CD4-positive, alpha-beta memory T cell (primary cell): ENCODE results near the gene MET. TPM values are rescaled to one million over a fixed set of nuclear protein-coding genes. Genes with fewer than 3 reads are reported as not detected.

Experiments used
- CTCF ChIA-PET: fragments of 350-600 bp; sonication (Branson Sonifier 250); formaldehyde crosslinking; loops from one replicate; lab custom pipeline; 2021; ENCODE audit warnings: inconsistent platforms; ENCODE audit not compliant: partially characterized antibody; lab: Charles Lee
- POLR2A ChIA-PET: fragments of 350-600 bp; sonication (Branson Sonifier 250); formaldehyde crosslinking; loops from one replicate; lab custom pipeline; 2021; ENCODE audit not compliant: partially characterized antibody; lab: Charles Lee
- DNase-seq, 5 donors: peaks; one replicate each; pipeline versions ENCODE4 v3.0.0 to v3.0.0-alpha.2; 2020 to 2022; ENCODE audit warnings: mixed read lengths in 1 of 5
- H3K27ac ChIP-seq: one replicate; pipeline ENCODE4 v1.7.0; 2013; ENCODE audit warnings: low read depth, low read length
- H3K27me3 ChIP-seq: 2 replicates; pipeline ENCODE4 v1.7.0; 2013; ENCODE audit warnings: mild to moderate bottlenecking, low read length, moderate library complexity; ENCODE audit not compliant: insufficient read depth
- H3K36me3 ChIP-seq: 2 replicates; pipeline ENCODE4 v1.7.0; 2013; ENCODE audit warnings: mild to moderate bottlenecking, low read length, moderate library complexity; ENCODE audit not compliant: insufficient read depth
- H3K4me1 ChIP-seq: 2 replicates; pipeline ENCODE4 v1.7.0; 2013; ENCODE audit warnings: mild to moderate bottlenecking, low read length, moderate library complexity; ENCODE audit not compliant: insufficient read depth
- H3K4me3 ChIP-seq, 2 donors: one replicate each; pipeline ENCODE4 v1.7.0; 2013; ENCODE audit warnings: low read length in 2 of 2, mild to moderate bottlenecking in 1 of 2
- H3K9me3 ChIP-seq, 2 donors: one replicate each; pipeline ENCODE4 v1.7.0; 2013; ENCODE audit warnings: low read length in 2 of 2, control low read depth in 1 of 2; ENCODE audit not compliant: control insufficient read depth in 1 of 2
- H3K27ac Mint-ChIP-seq, 7 donors: one replicate each; pipeline ENCODE4 v1.8.0; 2020 to 2021; ENCODE audit warnings: mixed read lengths in 7 of 7, mild to moderate bottlenecking in 6 of 7, inconsistent platforms in 3 of 7, moderate library complexity in 3 of 7
- H3K27me3 Mint-ChIP-seq, 2 donors: one replicate each; pipeline ENCODE4 v1.8.0; 2020 to 2021; ENCODE audit warnings: mixed read lengths in 2 of 2
- H3K36me3 Mint-ChIP-seq, 2 donors: one replicate each; pipeline ENCODE4 v1.8.0; 2020 to 2021; ENCODE audit warnings: mixed read lengths in 2 of 2, inconsistent platforms in 1 of 2, mild to moderate bottlenecking in 1 of 2
- H3K4me1 Mint-ChIP-seq, 4 donors: one replicate each; pipeline ENCODE4 v1.8.0; 2020 to 2021; ENCODE audit warnings: mixed read lengths in 4 of 4, mild to moderate bottlenecking in 1 of 4
- H3K4me3 Mint-ChIP-seq, 8 donors: one replicate each; pipeline ENCODE4 v1.8.0; 2020 to 2021; ENCODE audit warnings: mixed read lengths in 8 of 8, mild to moderate bottlenecking in 7 of 8, moderate library complexity in 6 of 8, inconsistent platforms in 3 of 8
- H3K9me3 Mint-ChIP-seq, 8 donors: one replicate each; pipeline ENCODE4 v1.8.0; 2020 to 2021; ENCODE audit warnings: mixed read lengths in 8 of 8, mild to moderate bottlenecking in 5 of 8, inconsistent platforms in 3 of 8, moderate library complexity in 1 of 8
- intact Hi-C: fragments of 100-400 bp; cut with micrococcal nuclease; formaldehyde crosslinking; loops from one replicate; pipeline ENCODE4 v1.15.1; 2023
- polyA plus RNA-seq, 2 donors: library from polyadenylated mRNA; unstranded; fragments of 300-500 nt; fragmentation: Illumina TruSeq; gene quantifications; one replicate each; pipeline ENCODE4 v1.2.3, GENCODE V29; 2021
- total RNA-seq, 2 experiments: library from RNA; stranded (reverse); gene quantifications; one replicate each; pipeline ENCODE4 v1.2.3, GENCODE V29; 2021

The MET gene
- total and polyA plus RNA-seq, 4 experiments from 2014 or later: 0.23 to 0.47 TPM; not detected in 2

GRCh38 chr7:116802746-116803152 is 130.8 kb downstream of the MET start:
- no peak overlapping the region for H3K4me3 ChIP-seq
- no peaks in the 10 kb centered on the region for H3K36me3 ChIP-seq
- no peak overlapping the region for H3K27ac ChIP-seq
- no peaks in the 10 kb centered on the region for H3K4me1 ChIP-seq
- CTCF ChIA-PET: no interaction called here
- H3K27me3 ChIP-seq: no peaks in the 10 kb centered on the region
- H3K27me3 Mint-ChIP-seq: peaks cover 6 to 9% of the 10 kb centered on the region in 2 donors
- POLR2A ChIA-PET: no interaction called here
- intact Hi-C loops: no loop called here
- no peaks in the 10 kb centered on the region for H3K9me3 Mint-ChIP-seq
- H3K9me3 ChIP-seq: no peaks in the 10 kb centered on the region
- peak in 4 of 5 donors; percentile 4 to 18 (median 6) for DNase-seq
- no peak overlapping the region for H3K4me3 Mint-ChIP-seq
- H3K27ac Mint-ChIP-seq: no peak overlapping the region
- no peaks in the 10 kb centered on the region for H3K36me3 Mint-ChIP-seq
- peaks cover 0 to 2% (median 0%) of the 10 kb centered on the region in 4 donors for H3K4me1 Mint-ChIP-seq

GRCh38 chr7:116804471-116804870 is 132.5 kb downstream of the MET start:
- DNase-seq: no peak
- H3K9me3 ChIP-seq: no peaks in the 10 kb centered on the region
- Mint-ChIP-seq H3K4me1 (peaks cover 0 to 2% (median 0%) of the 10 kb centered on the region in 4 donors), H3K4me3 (no peak overlapping the region), H3K27me3 (peaks cover 4 to 8% of the 10 kb centered on the region in 2 donors), H3K9me3 (no peaks in the 10 kb centered on the region), H3K36me3 (no peaks in the 10 kb centered on the region), H3K27ac (no peak overlapping the region)
- ChIA-PET CTCF (no interaction called here), POLR2A (no interaction called here)
- no peak overlapping the region for H3K4me3 ChIP-seq
- no peak overlapping the region for H3K27ac ChIP-seq
- intact Hi-C loops: no loop called here
- H3K36me3 ChIP-seq: no peaks in the 10 kb centered on the region
- no peaks in the 10 kb centered on the region for H3K27me3 ChIP-seq
- H3K4me1 ChIP-seq: no peaks in the 10 kb centered on the region

GRCh38 chr7:116805100-116805544 is 133.1 kb downstream of the MET start:
- Mint-ChIP-seq H3K4me3 (no peak overlapping the region), H3K27me3 (peaks cover 4 to 7% of the 10 kb centered on the region in 2 donors), H3K36me3 (no peaks in the 10 kb centered on the region), H3K27ac (no peak overlapping the region), H3K9me3 (no peaks in the 10 kb centered on the region), H3K4me1 (peaks cover 0 to 2% (median 0%) of the 10 kb centered on the region in 4 donors)
- CTCF ChIA-PET: no interaction called here
- Histone ChIP-seq H3K4me3 (no peak overlapping the region), H3K4me1 (no peaks in the 10 kb centered on the region), H3K9me3 (no peaks in the 10 kb centered on the region), H3K36me3 (no peaks in the 10 kb centered on the region), H3K27me3 (no peaks in the 10 kb centered on the region), H3K27ac (no peak overlapping the region)
- DNase-seq: no peak
- intact Hi-C loops: no loop called here
- POLR2A ChIA-PET: no interaction called here

GRCh38 chr7:116806046-116806944 is 134.3 kb downstream of the MET start:
- Mint-ChIP-seq H3K27ac (no peak overlapping the region), H3K36me3 (no peaks in the 10 kb centered on the region), H3K4me3 (no peak overlapping the region), H3K9me3 (no peaks in the 10 kb centered on the region), H3K27me3 (peaks cover 4% of the 10 kb centered on the region in 2 donors), H3K4me1 (peaks cover 0 to 2% (median 0%) of the 10 kb centered on the region in 4 donors)
- intact Hi-C loops: no loop called here
- H3K4me1 ChIP-seq: no peaks in the 10 kb centered on the region
- no peaks in the 10 kb centered on the region for H3K9me3 ChIP-seq
- H3K4me3 ChIP-seq: no peak overlapping the region
- POLR2A ChIA-PET: no interaction called here
- H3K27ac ChIP-seq: no peak overlapping the region
- CTCF ChIA-PET: no interaction called here
- H3K27me3 ChIP-seq: no peaks in the 10 kb centered on the region
- DNase-seq: no peak
- H3K36me3 ChIP-seq: no peaks in the 10 kb centered on the region

GRCh38 chr7:116807011-116807560 is 135.1 kb downstream of the MET start:
- no peaks in the 10 kb centered on the region for H3K36me3 Mint-ChIP-seq
- H3K4me1 ChIP-seq: no peaks in the 10 kb centered on the region
- H3K27ac ChIP-seq: no peak overlapping the region
- H3K9me3 ChIP-seq: no peaks in the 10 kb centered on the region
- intact Hi-C loops: no loop called here
- no peaks in the 10 kb centered on the region for H3K9me3 Mint-ChIP-seq
- POLR2A ChIA-PET: no interaction called here
- no peak overlapping the region for H3K4me3 ChIP-seq
- no peak for DNase-seq
- CTCF ChIA-PET: interaction anchor here (0.7 to 1.6 kb wide), 3 partner anchors 10 to 639 kb away, joined by 3 to 6 read pairs (median 3); no protein-coding TSS in a partner anchor
- H3K27me3 ChIP-seq: no peaks in the 10 kb centered on the region
- peak overlapping the region in 1 of 7 donors; percentile 38 for H3K27ac Mint-ChIP-seq
- H3K27me3 Mint-ChIP-seq: peaks cover 3 to 4% of the 10 kb centered on the region in 2 donors
- H3K4me3 Mint-ChIP-seq: no peak overlapping the region
- H3K4me1 Mint-ChIP-seq: peaks cover 0 to 2% (median 0%) of the 10 kb centered on the region in 4 donors
- no peaks in the 10 kb centered on the region for H3K36me3 ChIP-seq

- DNase-seq: peak in 4 of 5 donors; percentile 16 to 34 (median 25)
- Histone ChIP-seq H3K4me1 (no peaks in the 10 kb centered on the region), H3K4me3 (no peak overlapping the region), H3K9me3 (no peaks in the 10 kb centered on the region), H3K27me3 (no peaks in the 10 kb centered on the region), H3K36me3 (no peaks in the 10 kb centered on the region), H3K27ac (no peak overlapping the region)
- ChIA-PET POLR2A (no interaction called here), CTCF (interaction anchor here (1.1 kb wide), 2 partner anchors 629 to 637 kb away, joined by 3 to 4 read pairs; no protein-coding TSS in a partner anchor)
- no peaks in the 10 kb centered on the region for H3K9me3 Mint-ChIP-seq
- intact Hi-C loops: loop anchor here (1.0 kb wide), 4 partner anchors 218 to 671 kb away; no protein-coding TSS in a partner anchor
- no peaks in the 10 kb centered on the region for H3K36me3 Mint-ChIP-seq
- no peaks in the 10 kb centered on the region for H3K27me3 Mint-ChIP-seq
- no peaks in the 10 kb centered on the region for H3K4me1 Mint-ChIP-seq
- H3K4me3 Mint-ChIP-seq: no peak overlapping the region
- no peak overlapping the region for H3K27ac Mint-ChIP-seq
Observed at GRCh38 chr7:116809636-116810266, 137.8 kb downstream of the MET start.
